Panc1 (cell line): Measurements from ENCODE around the gene BTBD9.

ENCODE experiments used
- POLR2AphosphoS5 ChIP-seq: IDR thresholded peaks from 2 replicates; pipeline ENCODE4 v1.6.1; 2012; ENCODE audit warnings: mild to moderate bottlenecking, low read depth, low read length, moderate library complexity
- REST ChIP-seq, 2 experiments: IDR thresholded peaks; 2 replicates each; pipeline ENCODE4 v1.6.1; 2011 to 2012; ENCODE audit warnings: low read depth in 2 of 2, control low read depth in 1 of 2, low read length in 1 of 2, mild to moderate bottlenecking in 1 of 2, moderate library complexity in 1 of 2; ENCODE audit not compliant: insufficient read depth in 1 of 2
- TF ChIP-seq, protein P1 (sequence below): fragments of 450-650 bp; IDR thresholded peaks from 2 replicates; pipeline ENCODE4 v1.5.1; 2017; ENCODE audit warnings: mild to moderate bottlenecking

DNA sequence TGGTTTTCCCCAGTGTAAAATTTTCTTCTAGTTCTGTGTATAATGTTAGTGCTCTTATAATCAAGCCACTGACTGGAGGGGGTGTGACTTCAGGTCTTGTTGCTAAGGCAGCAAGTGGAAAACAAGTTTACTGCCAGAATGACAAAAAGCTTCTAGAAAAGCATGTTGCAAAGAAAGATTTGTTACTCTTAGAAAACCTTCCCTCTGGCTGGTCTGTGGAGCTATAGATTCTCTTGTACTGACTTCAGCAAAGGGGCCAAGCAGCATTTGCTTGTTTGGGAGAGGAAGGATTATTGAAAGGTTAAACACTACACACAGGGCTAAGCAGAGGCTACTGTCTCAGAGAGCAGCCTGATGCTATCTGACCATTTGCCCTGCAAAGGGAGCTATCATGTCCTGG is 288.8 kb downstream of the BTBD9 start:
- no peak for TF ChIP-seq REST (IDR thresholded peaks at IDR 0.05; ENCODE audit: insufficient read depth in 1 of 2, low read depth in 2 of 2, low read length in 1 of 2)
- TF ChIP-seq, protein P1, sequence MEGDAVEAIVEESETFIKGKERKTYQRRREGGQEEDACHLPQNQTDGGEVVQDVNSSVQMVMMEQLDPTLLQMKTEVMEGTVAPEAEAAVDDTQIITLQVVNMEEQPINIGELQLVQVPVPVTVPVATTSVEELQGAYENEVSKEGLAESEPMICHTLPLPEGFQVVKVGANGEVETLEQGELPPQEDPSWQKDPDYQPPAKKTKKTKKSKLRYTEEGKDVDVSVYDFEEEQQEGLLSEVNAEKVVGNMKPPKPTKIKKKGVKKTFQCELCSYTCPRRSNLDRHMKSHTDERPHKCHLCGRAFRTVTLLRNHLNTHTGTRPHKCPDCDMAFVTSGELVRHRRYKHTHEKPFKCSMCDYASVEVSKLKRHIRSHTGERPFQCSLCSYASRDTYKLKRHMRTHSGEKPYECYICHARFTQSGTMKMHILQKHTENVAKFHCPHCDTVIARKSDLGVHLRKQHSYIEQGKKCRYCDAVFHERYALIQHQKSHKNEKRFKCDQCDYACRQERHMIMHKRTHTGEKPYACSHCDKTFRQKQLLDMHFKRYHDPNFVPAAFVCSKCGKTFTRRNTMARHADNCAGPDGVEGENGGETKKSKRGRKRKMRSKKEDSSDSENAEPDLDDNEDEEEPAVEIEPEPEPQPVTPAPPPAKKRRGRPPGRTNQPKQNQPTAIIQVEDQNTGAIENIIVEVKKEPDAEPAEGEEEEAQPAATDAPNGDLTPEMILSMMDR = no peak
- TF ChIP-seq POLR2AphosphoS5 = no peak
